GM21447 (cell line): ENCODE results near the gene FOLR2.
"Not testable (repeated sequence)": the region's sequence is repeated elsewhere in the genome, so short reads cannot be mapped to it uniquely, and the experiment has no call there.

ENCODE experiments used
- ATAC-seq: cut with Tn5 transposase; IDR thresholded peaks from one replicate; pipeline ENCODE4 v1.9.1; 2021; ENCODE audit not compliant: unreplicated experiment

Gene FOLR2

GRCh38 chr11:72266960-72267359 is 50.4 kb downstream of the FOLR2 start:
- ATAC-seq, result not testable (repeated sequence)

- no peak for ATAC-seq
These were observed 51.5 kb downstream of the FOLR2 start for GRCh38 chr11:72267956-72268617.
